ENCODE measurements around the gene ZNF580.
A peak's percentile ranks its signal among the peaks of the same experiment; 100 is the strongest.

Gene ZNF580

GRCh38 chr19:55644191-55644833 is 3.5 kb downstream of the ZNF580 start:
- peak overlapping the region; percentile 82 for H3K4me3 ChIP-seq (ENCODE audit: low read depth, low read length)
- no peak for DNase-seq (ENCODE audit: low read depth)
- in situ Hi-C loops (cut with HindIII; ENCODE audit: low sequenced_read_pairs) = no loop called here
- no peak for TF ChIP-seq CTCF (IDR thresholded peaks at IDR 0.05; ENCODE audit: low read depth, low read length, missing control alignments)

- H3K4me3 ChIP-seq (ENCODE audit: low read depth, low read length) = peak overlapping the region; percentile 82
- in situ Hi-C loops (cut with HindIII; ENCODE audit: low sequenced_read_pairs) = no loop called here
- DNase-seq (ENCODE audit: low read depth) = no peak
- no peak for TF ChIP-seq CTCF (IDR thresholded peaks at IDR 0.05; ENCODE audit: low read depth, low read length, missing control alignments)
Measured at GRCh38 chr19:55644842-55645511, 4.2 kb downstream of the ZNF580 start.

- no peak overlapping the region for H3K4me3 ChIP-seq (ENCODE audit: low read depth, low read length)
- no peak for DNase-seq (ENCODE audit: low read depth)
- TF ChIP-seq CTCF (IDR thresholded peaks at IDR 0.05; ENCODE audit: low read depth, low read length, missing control alignments) = no peak
- in situ Hi-C loops (cut with HindIII; ENCODE audit: low sequenced_read_pairs) = no loop called here
Measured at GRCh38 chr19:55645512-55645881, 4.7 kb downstream of the ZNF580 start.

- no peak for DNase-seq (ENCODE audit: low read depth)
- no peak for TF ChIP-seq CTCF (IDR thresholded peaks at IDR 0.05; ENCODE audit: low read depth, low read length, missing control alignments)
- in situ Hi-C loops (cut with HindIII; ENCODE audit: low sequenced_read_pairs) = no loop called here
- H3K4me3 ChIP-seq (ENCODE audit: low read depth, low read length) = peak overlapping the region; percentile 76
Measured at GRCh38 chr19:55646889-55647731, 6.3 kb downstream of the ZNF580 start.

- H3K4me3 ChIP-seq (ENCODE audit: low read depth, low read length) = peak within 1 kb of the TSS; percentile 76
- no peak for DNase-seq (ENCODE audit: low read depth)
- no peak for TF ChIP-seq CTCF (IDR thresholded peaks at IDR 0.05; ENCODE audit: low read depth, low read length, missing control alignments)
- in situ Hi-C loops (cut with HindIII; ENCODE audit: low sequenced_read_pairs) = no loop called here
Measured at GRCh38 chr19:55647732-55648584, 7.2 kb downstream of the ZNF580 start, which contains the start of gene CCDC106. TSS of gene CCDC106 (plus strand) at chr19:55648212. CDS start at chr19:55649047, 835 bp downstream.
